ENCODE results near the gene ANXA11. TPM values are rescaled to one million over a fixed set of nuclear protein-coding genes. Genes with fewer than 3 reads are reported as not detected.
"Not testable (repeated sequence)": the region's sequence is repeated elsewhere in the genome, so short reads cannot be mapped to it uniquely, and the experiment has no call there.

ANXA11 gene
- 2.3 TPM for total RNA-seq

DNA sequence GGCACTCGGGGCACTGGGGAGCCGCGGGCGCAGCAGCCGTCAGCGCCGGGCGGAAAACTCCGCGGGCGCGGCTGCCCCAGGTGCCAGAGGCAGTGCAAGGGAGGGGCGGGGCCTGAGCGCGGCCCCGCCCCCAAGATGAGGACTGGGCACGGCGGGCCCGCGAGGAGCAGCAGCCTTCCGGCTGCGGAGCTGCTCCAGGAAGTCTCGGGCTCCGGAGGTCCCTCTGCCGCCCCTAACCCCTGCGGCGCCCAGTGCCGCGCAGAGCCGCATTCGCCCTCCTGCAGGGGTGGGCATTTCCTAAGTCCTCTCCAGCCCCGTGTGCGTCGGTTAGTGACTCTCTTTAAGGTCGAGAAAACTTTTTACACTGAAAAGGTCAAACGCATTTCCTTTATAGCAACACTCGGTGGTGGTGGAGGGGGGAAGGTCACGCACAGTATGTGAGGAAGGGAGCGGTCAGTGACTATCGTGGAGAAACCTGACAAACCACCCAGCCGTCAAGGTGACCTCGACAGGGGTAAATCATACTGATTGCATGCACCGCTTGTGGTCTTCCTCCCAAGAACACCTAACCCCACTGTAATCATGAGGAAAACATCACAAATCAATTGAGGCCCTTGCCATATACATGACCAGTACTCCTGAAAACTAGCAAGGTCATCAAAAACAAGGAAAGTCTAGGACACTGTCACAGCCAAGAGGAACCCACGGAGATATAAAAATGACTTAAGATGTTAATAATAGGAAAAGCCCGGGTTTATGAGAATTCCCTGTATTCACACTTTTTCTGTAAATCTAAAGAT lies at the start of gene ANXA11:
TSS of gene ANXA11 (minus strand) at position 61 of the 800 bp plus-strand sequence. CDS start 32,676 bp downstream, outside the sequence.
- no peak for DNase-seq

GRCh38 chr10:80254726-80255125 lies 49.4 kb upstream of the ANXA11 start:
- not testable (repeated sequence) for DNase-seq

DNA sequence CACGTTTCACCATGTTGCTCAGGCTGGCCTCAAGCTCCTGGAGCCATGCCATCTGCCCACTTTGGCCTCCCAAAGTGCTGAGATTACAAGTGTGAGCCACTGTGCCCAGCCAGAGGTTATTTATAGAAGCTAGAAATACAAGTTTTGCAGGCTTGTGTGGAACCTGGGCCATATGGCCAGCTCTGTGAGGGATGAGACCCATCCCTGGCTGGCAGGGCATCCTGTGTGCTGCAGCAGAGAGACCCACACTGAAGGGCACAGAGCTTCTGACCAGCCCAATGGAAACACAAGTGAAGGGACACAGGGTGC lies 48.6 kb upstream of the ANXA11 start:
- not testable (repeated sequence) for DNase-seq

- no peak for DNase-seq
These were observed 48.1 kb upstream of the ANXA11 start for GRCh38 chr10:80253266-80253962.

- DNase-seq = no peak
These were observed 47.1 kb upstream of the ANXA11 start for GRCh38 chr10:80252296-80252887.

DNA sequence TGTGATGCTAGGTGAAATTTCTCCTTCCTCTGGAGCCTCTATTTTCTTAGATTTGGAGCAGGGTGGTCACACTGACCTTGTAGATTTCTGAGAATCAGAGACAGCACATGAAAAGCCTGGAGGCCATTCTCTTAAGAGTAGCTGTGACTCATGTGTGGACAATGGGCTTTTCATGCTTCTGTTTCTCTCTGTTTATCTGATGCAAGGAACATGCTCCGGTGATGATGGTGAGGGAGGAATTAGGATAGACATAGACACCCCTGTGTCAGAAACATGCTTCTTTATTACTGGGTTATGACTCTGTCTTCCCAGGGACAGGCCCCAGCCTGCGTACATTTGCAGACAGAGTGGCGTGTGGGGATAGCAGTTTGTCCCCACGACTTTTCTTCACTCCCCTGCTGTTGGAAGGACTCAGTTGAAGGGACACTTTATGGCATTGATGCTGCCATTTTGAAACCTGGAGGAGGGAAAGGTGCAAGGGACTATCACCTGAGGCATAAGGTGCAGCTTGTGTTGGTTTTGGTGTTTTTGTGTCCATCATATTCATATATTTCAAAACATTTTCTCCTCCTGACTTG lies 46.5 kb upstream of the ANXA11 start:
- not testable (repeated sequence) for DNase-seq

DNA sequence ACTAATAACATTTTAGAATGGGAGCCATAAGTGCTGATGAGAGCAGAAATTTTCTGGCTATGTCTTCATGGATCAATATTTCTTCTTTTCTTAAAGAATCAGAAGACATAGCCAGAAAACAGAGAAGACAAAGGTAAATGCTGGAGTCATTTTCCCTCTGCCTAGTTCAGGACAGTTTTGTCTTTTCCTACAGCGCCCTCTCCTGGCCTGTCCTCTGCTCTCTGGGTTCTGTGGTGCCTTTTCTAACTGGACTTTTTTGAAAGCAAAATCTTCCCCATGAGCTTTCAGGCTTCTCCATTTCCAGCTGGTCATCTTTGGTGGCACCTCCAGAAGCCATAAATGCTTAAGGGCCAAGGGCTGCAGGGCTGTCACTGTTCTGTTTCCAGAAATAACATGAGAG lies 45.1 kb upstream of the ANXA11 start:
- not testable (repeated sequence) for DNase-seq

DNA sequence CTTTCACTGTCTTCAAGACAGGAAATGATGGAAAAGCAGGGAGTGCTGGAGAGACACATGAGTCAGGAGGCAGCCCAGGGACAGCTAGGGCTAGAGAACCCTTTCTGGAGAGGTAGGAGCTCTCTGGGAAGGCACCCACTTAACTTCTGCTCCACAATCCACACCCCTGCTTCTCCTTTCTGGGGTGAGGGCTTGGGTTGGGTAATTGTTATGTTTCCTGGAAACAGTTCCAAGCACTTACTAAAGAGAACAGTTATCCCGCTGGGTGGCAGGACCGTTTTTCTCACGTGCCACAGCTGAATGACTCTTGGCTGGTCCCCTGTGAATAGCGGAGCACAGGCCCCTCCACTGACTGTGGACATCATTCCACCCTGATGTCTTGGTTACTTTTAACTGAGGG lies 44.6 kb upstream of the ANXA11 start:
- not testable (repeated sequence) for DNase-seq

- DNase-seq = not testable (repeated sequence)
These were observed 42.3 kb upstream of the ANXA11 start for GRCh38 chr10:80247611-80248010.

GRCh38 chr10:80244371-80244770 lies 39.0 kb upstream of the ANXA11 start:
- not testable (repeated sequence) for DNase-seq

DNA sequence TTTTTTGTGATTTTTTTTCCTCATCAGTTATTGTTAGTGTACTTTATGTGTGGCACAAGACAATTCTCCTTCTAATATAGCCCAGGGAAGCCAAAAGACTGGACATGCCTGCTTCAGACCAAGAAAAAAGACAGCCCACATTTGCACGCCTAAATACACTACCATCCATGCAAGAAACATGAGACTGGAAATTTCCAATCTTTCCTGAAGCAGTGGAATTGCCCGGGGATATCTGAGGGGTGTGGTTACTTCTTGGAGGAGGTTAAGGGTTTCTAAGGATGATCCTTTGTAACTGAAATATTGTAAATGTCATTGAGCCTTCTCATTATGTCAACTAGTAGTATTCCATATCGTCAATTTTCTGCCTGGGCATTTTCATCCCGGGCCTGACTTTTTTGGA lies 37.0 kb upstream of the ANXA11 start:
- not testable (repeated sequence) for DNase-seq

DNA sequence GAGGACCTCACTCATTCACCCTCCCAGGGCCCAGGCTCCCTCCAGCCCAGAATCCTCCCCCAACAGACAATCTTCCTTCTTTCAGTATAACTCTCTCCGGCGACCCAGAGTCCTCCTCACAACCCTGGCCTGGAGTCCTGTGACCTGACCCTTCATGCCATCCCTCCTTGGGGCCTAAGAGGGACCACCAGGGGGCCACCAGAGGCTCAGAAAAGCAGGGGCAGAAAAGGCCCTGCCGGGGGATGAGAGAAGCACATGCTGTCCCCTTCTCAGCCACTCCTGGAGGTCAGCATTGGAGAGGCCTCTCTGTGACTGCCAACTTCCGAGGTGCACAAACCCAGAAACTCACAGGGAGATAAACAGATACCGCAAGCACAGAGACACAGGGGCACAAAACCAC lies 31.1 kb upstream of the ANXA11 start:
- DNase-seq = not testable (repeated sequence)

GRCh38 chr10:80234331-80235235 lies 29.2 kb upstream of the ANXA11 start:
- DNase-seq = not testable (repeated sequence)

GRCh38 chr10:80233871-80234270 lies 28.5 kb upstream of the ANXA11 start:
- DNase-seq = not testable (repeated sequence)

- DNase-seq = not testable (repeated sequence)
These were observed 21.4 kb upstream of the ANXA11 start for GRCh38 chr10:80226723-80227122.

DNA sequence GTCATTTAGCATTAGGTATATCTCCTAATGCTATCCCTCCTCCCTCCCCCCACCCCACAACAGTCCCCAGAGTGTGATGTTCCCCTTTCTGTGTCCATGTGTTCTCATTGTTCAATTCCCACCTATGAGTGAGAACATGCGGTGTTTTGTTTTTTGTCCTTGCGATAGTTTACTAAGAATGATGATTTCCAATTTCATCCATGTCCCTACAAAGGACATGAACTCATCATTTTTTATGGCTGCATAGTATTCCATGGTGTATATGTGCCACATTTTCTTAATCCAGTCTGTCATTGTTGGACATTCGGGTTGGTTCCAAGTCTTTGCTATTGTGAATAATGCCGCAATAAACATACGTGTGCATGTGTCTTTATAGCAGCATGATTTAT lies 17.7 kb upstream of the ANXA11 start:
- not testable (repeated sequence) for DNase-seq

- DNase-seq = not testable (repeated sequence)
These were observed 13.5 kb upstream of the ANXA11 start for GRCh38 chr10:80218878-80219277.

- DNase-seq = not testable (repeated sequence)
These were observed 9.1 kb upstream of the ANXA11 start for GRCh38 chr10:80214368-80214982.

GRCh38 chr10:80212535-80213115 lies 7.3 kb upstream of the ANXA11 start:
- DNase-seq = not testable (repeated sequence)

DNA sequence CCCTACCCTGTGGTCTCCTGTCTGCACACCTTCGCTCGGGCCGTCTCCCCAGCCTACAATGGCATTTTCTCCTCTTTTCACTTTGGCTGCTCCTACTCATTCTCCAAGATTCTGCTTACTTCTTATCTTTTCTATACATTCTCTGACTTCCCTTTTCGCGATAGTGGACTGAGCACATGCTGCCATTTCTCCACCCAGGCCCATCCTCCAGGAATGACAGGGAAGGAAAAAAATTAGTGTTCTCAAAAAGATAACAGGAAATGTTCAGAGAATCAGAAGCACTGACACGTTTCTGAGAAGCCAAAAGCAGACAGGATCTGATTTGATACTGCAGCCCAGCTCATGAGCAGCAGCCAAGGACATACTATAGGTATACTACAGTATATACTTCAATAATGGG lies 6.4 kb upstream of the ANXA11 start:
- no peak for DNase-seq

DNA sequence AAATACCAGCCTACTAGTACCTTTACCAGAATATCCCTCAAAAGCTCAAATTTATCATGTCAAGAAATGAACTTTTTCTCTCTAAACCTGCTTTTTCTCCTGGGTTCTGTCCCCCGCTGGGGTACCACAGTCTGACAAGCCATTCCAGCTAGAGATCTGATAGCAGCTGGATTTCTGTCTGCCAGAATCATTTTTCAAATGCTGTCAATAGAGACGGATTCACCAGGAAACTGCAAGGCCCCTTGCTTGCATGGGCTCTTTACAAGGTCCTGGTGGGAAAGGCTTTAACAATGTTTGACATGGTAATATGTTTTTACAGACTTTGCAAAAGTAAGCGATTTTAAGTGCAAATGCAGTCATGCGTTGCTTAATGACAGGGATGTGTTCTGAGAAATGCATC lies 4.9 kb upstream of the ANXA11 start:
- no peak for DNase-seq
